ENCODE measurements around the gene XAB2. TPM values are rescaled to one million over a fixed set of nuclear protein-coding genes. Genes with fewer than 3 reads are reported as not detected.

Gene XAB2
- total RNA-seq, 1 experiment from 2014 or later = 36.0 TPM

DNA sequence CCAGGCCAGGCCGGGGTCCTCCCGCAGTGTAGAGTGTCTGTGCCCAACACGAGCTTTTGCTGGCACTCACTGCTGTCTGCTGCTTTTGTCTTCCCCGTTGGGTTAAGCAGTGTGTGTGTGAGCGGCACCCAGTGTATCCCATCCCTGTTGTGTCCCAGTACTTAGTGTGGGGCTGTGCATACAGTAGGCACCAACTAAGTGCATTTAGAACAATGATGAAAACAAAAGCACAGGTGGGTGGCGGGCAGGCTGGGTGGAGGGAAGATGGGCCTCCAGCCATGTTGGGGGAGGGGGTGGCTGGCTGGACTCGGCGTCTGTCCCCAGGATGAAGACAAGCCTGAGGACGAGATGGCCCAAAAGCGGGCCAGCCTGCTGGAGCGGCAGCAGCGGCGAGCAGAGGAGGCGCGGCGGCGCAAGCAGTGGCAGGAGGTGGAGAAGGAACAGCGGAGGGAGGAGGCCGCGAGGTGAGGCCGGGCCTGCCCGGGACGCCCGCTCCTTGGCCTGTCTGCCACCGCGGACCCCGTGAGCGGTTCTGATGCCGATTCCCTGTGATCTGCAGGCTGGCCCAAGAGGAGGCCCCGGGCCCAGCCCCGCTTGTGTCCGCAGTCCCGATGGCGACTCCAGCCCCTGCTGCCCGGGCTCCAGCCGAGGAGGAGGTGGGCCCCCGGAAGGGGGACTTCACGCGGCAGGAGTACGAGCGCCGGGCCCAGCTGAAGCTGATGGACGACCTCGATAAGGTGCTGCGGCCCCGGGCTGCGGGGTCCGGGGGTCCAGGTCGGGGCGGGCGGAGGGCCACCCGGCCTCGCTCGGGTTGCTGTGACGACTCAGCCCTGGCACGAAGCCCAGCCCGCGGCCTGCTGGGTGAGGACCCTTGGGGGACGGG is 14.2 kb downstream of the XAB2 start:
- DNase-seq (ENCODE audit: extremely low read depth, low read depth) = no peak

DNA sequence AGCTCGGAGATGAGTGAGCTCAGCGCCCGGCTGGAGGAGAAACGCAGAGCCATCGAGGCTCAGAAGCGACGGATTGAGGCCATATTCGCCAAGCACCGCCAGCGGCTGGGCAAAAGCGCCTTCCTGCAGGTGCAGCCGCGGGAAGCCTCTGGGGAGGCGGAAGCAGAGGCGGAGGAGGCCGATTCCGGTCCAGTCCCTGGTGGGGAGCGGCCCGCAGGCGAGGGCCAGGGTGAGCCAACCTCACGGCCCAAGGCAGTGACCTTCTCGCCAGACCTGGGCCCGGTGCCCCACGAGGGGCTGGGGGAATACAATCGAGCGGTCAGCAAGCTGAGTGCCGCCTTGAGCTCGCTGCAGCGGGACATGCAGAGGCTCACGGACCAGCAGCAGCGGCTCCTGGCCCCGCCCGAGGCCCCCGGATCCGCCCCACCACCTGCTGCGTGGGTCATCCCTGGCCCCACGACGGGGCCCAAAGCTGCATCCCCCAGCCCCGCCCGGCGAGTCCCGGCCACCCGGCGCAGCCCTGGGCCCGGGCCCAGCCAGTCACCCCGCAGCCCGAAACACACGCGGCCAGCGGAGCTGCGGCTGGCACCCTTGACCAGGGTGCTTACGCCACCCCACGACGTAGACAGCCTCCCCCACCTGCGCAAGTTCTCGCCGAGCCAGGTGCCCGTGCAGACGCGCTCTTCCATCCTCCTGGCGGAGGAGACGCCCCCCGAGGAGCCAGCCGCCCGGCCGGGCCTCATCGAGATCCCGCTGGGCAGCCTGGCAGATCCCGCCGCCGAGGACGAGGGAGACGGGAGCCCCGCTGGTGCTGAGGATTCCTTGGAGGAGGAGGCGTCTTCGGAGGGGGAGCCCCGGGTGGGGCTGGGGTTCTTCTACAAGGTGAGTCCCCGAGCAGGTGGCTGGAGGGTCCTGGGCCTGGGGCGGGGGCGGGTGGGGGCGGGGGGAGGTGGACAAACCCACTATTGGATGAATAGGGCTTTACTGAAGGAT is 16.8 kb downstream of the XAB2 start:
- DNase-seq (ENCODE audit: extremely low read depth, low read depth) = no peak

DNA sequence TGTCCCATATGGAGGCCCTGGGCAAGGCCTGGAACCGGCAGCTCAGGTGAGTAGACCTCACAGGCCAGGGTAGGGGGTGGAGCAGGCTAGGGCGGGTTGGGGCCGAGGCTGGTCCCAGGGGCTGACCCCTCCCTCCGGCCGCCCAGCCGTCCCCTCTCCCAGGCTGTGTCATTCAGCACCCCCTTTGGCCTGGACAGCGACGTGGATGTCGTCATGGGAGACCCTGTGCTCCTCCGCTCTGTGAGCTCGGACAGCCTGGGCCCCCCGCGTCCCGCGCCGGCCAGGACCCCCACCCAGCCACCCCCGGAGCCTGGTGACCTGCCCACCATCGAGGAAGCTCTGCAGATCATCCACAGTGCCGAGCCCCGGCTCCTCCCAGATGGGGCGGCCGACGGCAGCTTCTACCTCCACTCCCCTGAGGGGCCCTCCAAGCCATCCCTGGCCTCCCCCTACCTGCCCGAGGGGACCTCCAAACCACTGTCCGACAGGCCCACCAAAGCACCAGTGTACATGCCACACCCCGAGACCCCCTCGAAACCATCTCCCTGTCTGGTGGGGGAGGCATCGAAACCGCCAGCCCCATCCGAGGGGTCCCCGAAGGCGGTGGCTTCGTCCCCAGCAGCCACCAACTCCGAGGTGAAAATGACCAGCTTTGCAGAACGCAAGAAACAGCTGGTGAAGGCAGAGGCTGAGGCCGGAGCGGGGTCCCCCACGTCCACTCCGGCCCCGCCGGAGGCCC is 17.6 kb downstream of the XAB2 start:
- no peak for DNase-seq (ENCODE audit: extremely low read depth, low read depth)

DNA sequence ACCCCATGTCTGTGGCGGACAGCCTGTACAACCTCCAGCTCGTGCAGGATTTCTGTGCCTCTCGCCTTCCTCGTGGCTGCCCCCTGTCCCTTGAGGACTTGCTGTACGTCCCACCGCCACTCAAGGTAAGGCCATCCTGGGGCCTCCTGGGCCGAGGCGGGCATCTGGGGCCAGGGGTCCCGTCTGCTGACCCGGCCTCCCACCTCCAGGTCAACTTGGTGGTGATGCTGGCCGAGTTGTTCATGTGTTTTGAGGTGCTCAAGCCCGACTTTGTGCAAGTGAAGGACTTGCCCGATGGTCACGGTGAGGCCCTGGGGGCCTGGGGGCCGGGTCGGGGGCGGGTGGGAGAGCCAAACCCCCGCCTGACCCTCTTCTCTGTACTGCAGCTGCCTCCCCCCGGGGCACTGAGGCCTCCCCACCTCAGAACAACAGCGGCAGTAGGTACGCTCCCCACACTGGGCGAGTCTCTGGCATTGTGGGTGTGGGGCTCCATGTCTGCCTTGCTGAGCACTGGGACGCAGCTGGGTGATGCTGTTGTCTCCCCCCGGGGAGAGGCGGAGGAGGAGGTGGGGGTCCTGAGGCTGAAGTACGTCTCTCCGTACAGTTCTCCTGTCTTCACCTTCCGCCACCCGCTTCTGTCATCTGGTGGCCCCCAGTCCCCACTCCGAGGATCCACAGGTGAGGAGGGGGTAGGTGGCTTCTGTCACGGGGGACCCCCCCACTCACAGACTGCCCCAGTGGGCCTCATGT is 18.7 kb downstream of the XAB2 start:
- no peak for DNase-seq (ENCODE audit: extremely low read depth, low read depth)

DNA sequence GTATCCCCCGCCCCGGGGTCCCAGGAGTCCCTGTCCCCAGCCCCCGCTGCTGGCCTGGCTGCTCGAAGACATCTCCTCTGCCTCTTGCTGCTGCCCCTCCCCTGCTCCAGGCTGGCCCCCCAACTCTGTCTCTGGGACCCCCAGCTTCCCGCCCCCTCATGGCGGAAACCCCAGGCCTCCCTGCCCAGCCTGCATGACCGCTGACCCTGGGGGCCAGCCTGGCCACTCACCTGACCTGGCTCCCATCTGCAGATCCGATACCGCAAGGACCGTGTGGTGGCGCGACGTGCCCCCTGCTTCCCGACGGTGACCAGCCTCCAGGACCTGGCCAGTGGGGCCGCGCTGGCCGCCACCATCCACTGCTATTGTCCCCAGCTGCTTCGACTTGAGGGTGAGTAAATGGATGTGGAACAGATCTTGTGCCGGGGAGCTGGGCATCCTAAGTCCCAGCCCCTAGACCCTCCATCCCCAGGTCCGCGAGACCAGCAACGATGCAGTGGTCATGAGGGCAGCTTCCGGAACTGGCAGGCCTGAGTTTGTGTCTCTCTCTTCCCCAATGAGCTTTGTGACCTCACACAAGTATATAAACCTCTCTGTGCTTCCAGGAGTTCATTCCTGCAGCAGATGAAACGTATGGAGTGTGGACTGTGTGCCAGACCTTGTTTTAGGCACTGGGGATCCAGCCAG is 21.3 kb downstream of the XAB2 start:
- DNase-seq (ENCODE audit: extremely low read depth, low read depth) = no peak

DNA sequence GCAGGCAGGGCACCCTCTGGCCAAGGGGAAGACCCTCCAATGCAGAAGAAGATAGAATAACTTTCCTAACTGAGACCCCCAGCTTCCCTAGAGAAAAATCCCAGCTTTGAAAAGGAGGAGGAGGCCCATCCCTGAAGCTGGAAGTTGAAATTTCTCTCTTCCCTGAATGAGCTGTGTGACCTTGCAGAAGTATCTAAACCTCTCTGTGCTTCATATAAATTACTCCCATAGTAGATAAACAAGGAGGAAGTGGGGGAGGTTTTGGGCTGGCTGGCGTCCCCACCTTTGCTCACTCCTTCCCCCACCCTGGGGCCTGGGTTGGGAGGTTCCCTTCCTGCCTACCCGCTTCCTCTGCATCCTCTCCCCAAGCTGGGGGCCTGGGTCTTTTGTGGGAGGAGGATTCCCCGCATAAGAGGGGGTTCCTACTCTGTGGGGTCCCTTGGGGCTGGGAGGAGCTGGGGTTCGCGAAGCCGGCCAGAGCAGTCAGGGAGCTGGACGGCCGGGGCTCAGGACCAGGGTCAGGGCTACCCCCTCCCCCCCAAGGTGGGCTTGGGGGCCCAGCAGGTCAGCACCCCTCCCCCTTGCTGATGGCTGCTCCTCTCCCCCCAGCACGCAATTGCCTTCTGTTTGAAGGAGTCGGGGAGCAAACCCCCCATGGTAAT is 22.0 kb downstream of the XAB2 start:
- no peak for DNase-seq (ENCODE audit: extremely low read depth, low read depth)

DNA sequence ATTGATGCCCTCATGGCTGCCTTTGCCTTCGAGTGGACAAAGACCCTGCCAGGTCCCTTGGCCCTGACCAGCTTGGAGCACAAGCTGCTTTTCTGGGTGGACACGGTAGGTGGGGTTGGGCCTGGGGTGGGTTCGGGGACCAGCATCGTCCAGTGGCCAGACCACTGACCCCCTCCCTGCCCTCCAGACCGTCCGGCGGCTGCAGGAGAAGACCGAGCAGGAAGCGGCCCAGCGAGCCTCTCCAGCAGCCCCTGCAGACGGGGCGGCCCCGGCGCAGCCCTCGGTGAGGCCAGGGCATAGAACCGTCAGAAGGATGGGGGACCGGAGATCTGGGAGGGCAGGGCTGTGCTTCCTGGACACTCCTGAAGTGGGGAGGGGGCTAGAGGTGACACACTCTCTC is 23.1 kb downstream of the XAB2 start:
- no peak for DNase-seq (ENCODE audit: extremely low read depth, low read depth)

DNA sequence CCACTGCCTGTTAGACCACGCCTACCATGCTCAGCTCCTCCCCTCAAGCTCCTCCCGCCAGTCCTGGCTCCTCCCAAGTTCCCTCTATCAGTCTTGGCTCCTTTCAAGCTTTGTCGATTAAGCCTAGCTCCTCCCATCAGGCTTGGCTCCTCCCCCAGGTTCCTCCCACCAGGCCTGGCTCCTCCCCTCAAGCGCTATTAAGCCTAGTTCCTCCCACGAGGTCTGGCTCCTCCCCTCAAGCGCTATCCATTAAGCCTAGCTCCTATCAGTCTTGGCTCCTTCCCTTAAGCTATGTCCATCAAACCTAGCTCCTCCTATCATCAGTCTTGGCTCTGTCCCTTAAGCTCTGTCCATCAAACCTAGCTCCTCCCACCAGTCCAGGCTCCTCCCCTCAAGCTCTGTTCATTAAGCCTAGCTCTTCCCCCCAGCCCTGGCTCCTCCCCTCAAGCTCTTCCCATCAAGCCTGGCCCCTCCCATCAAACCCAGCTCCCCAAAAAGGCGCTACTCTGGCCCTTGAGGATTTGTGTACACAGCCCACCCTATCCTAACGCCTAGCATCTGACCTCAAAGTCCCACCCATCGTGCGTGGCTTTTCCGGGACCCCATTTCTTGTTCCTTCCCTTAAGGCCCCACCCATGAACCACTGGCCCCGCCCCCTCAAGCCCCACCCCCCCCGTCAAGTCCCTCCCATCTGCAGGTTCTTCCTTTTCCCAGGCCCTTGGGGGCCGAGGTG is 23.7 kb downstream of the XAB2 start:
- peak; percentile 19 for DNase-seq (ENCODE audit: extremely low read depth, low read depth)

DNA sequence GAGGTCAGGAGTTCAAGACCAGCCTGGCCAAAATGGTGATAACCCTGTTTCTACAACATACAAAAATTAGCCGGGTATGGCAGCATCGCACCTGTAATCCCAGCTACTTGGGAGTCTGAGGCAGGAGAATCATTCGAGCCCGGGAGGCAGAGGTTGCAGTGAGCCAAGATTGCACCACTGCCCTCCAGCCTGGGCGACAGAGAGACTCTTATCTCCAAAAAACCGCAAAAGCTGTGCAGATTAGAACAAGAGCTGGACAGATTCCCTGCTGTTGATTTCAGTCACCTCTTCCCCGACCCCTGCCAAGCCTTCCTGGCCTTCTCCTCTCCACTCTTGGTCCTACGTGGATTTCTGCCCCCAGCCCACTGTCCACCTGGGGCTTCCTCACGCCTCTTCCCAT is 25.4 kb downstream of the XAB2 start:
- DNase-seq (ENCODE audit: extremely low read depth, low read depth) = no peak

DNA sequence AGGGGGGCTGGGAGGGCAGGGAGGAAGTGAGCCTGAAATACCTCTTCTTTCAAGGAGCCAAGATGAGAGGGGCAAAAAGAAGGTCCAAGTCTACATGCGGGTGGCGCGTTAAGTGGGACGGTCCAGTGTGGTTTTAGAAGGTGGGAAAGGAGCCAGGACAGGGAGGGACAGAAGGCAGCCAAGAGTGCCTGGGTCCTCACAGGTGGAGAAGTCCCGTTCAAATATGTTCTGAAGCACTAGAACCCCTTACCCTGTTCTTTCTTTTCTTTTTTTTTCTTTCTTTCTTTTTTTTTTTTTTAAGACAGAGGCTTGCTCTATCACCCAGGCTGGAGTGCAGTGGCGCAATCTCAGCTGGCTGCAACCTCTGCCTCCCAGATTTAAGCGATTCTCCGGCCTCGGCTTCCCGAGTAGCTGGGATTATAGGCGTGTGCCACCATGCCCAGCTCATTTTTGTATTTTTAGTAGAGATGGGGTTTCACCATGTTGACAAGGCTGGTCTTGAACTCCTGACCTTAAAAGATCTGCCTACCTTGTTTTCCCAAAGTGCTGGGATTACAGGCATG is 26.3 kb downstream of the XAB2 start:
- no peak for DNase-seq (ENCODE audit: extremely low read depth, low read depth)

DNA sequence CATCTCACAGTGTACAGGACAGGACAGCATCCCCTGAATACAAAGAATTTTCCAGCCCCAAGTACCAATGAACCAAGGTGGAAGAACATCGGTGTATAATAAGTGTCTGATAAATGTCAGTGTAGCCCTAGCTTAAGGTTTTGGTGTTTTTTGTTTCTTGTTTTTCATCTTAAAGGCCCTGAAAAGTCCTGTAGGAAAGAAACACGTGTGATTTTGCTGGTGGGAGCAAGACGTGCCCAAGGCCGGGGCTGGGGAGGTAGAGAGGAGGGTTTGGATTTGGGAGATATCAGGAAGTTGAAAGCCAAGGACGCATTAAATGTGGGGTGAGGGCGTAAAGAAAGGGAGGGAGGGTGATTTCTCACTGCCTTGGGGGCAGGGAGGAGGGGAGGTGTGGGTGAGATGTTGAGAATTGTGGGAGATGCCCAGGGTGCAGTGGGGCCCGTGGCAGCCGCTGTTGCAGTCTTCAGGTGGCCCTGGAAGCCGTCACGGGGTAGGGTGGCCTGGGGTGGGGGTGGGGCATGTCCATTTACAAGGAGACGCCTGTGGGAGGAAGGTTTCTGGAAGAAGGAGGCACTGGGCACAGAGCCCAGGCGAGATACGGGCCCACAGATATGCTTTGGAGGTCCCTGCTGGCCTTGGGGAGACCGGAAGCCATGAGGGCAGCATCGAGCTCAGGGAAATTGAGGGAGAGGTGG is 27.0 kb downstream of the XAB2 start:
- DNase-seq (ENCODE audit: extremely low read depth, low read depth) = no peak

DNA sequence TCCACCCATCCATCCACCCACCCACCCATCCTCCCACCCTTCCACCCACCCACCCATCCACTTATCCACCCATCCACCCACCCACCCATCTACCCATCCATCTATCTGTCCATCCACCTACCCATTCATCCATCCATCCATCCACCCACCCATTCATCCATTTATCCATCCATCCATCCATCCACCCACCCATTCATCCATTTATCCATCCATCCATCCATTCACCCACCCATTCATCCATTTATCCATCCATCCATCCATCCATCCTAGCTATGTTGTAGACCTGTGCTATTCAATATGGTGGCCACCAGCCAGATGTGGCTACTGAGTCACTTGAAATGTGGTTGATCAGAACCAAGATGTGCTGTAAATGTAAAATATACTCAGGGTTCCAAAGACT is 28.6 kb downstream of the XAB2 start:
- DNase-seq (ENCODE audit: extremely low read depth, low read depth) = no peak

DNA sequence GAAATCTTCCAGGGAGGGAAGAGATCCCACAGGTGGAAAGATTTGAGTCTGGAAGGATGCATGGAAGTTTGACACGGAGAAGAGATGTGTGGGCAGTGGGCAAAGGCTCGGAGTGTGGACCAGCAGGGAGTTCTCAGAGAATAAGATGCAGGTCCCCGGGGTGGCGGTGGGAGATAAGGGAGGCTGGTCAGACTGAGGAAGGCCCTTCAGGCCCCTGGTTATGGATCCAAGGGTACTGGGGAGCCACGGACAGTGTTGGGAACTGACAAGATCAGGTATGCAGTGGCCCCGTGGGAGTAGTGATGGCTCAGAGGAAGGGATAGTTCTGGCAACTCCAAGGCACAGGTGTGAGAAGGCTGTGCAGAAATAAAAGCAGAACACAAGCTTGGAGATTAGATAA is 31.2 kb downstream of the XAB2 start:
- DNase-seq (ENCODE audit: extremely low read depth, low read depth) = no peak

DNA sequence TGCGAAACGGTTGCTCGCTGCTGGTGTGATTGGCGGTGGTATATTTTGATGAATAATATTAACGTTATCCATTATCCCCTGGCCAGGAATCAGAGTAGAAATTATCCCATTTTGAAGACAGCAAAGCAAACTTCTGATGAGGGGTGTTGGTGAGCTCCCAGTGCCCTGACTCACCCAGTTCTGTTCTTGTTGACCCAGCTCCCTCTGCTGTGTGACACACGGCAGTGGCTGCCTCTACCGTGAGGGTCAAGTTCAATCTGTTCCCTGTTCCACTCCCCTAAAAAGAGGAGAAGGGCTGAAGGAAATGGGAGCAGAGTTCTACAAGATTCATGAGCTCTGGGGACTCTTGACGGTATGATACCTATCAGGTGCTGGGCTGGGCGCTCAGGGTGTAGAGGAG is 31.7 kb downstream of the XAB2 start:
- no peak for DNase-seq (ENCODE audit: extremely low read depth, low read depth)

DNA sequence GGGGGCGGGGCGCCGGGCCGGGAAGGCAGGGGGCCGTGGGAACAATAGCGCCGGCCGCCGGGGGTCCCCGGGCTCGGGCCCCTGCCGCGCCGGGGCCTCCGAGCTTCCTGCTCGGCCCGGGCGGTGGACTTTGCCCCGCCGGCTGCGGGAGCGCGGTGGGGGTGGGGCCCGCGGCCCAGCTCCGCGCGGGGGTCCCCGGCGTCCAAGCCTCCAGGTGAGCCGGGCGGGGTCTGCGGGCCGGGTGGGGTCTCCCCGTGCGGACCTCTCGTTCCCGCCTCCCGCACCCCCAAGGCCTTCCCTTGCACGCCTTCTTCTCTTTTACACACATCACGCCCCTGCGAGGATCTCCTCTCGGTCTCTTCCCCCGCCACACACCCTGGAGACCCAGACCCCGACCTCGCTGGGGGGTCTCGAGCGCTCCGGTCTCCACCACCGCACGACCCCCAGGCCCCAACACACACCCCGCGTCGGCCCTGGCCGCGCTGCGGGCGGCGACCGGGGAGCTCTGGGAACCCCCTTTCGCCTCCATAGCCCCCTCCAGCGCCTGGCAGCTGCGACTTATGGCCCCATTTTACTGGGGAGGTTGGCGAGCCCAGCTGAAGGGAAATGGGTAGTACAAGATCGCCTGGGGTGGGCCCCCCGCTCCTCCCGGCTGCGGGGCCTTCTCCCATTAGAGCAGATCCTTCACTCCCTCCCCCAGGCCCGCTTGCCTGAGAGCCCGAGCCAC is 33.0 kb downstream of the XAB2 start:
- DNase-seq (ENCODE audit: extremely low read depth, low read depth) = no peak

DNA sequence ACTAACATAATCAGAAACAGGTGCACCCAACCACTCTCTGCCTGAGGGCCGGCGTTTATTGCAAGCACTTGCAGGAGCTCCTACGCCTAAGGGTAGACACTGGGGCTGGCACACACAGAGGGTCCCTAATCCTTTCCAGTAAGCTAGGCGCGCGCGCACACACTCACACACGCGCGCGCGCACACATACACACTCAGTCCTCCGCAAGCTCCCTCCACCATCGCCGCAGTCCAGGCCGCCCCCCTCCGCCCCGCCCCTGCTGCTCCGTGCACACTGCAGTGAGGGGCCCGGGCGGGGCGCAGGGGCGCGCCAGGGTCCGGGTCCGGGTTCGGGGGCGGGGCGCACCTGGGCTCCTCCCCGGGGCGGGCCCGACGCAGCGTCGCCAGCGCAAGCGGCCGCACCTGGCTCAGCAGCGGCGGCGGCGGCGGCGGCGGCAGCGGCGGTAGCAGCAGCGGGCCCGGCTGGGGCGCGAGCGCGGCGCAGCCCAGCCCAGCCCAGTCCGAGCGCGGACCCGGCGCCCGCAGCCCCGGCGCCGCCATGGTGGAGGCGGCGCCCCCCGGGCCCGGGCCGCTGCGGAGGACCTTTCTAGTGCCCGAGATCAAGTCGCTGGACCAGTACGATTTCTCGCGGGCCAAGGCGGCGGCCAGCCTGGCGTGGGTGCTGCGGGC is 33.7 kb downstream of the XAB2 start, which contains the start of gene CAMSAP3:
Gene CAMSAP3 (plus strand): TSS at position 398 of the 668 bp plus-strand sequence. CDS start 140 bp downstream, at position 538.
- peak; percentile 6 for DNase-seq (ENCODE audit: extremely low read depth, low read depth)
